HG03521 (cell line): ENCODE data around the gene ARL17B.
"Not testable (repeated sequence)": the region's sequence is repeated elsewhere in the genome, so short reads cannot be mapped to it uniquely, and the experiment has no call there.

ENCODE experiments used
- ATAC-seq: cut with Tn5 transposase; IDR thresholded peaks from one replicate; pipeline ENCODE4 v1.9.1; 2021; ENCODE audit warnings: mild to moderate bottlenecking, moderate library complexity; ENCODE audit not compliant: unreplicated experiment

ARL17B gene

DNA sequence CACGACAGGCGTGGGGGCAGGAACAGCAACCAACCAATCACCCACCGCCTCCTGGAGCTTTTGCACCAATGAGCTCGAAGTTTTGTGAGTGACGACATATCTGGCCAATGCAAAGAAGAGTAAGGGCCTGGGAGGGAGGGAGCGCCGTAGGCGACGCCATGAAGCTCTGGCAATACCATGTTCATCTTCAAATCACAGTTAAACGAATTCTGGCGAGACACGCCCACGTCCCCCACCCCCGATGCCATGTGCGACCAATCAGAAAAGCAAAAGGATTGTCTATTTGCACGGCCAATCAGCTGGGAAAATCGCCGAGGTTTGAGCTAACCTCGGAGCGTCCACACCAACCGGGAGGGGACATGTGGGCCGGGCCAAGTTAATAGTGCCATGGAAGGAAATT lies at the start of gene ARL17B:
ARL17B (minus strand) TSS at position 12 of the 400 bp plus-strand sequence. CDS start 3,369 bp downstream, outside the sequence.
- peak; percentile 97 for ATAC-seq

DNA sequence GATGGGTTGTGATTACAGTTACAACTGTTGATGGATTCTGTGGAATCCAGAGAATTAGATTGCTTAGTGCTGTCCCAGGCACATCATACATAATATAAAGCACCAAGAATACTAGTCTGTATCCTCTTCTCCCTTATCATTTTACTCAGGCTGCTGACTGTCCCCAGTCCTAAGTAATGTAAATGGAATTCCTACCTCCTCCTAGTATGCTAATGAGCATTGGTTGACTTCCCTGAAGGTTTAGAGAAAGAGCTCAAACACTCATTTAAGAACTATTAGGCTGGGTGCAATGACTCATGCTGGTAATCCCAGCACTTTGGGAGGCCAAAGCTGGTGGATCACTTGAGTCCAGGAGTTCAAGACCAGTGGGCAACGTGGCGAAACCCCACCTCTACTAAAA lies 48.3 kb upstream of the ARL17B start:
- not testable (repeated sequence) for ATAC-seq

DNA sequence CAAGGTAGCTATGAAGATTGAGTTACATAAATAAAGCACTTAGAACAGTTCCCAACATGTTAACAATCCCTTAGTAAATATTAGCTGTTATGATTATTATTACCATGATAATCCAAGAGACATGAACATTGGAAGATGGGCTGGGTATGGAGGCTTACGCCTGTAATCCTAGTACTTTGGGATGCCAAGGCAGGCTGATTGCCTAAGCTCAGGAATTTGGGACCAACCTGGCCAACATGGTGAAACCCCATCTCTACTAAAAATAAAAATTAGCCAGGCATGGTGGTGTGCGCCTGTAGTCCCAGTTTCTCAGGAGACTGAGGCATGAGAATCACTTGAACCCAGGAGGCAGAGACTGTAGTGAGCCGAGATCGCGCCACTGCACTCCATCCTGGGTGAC lies 45.6 kb upstream of the ARL17B start:
- ATAC-seq = not testable (repeated sequence)

DNA sequence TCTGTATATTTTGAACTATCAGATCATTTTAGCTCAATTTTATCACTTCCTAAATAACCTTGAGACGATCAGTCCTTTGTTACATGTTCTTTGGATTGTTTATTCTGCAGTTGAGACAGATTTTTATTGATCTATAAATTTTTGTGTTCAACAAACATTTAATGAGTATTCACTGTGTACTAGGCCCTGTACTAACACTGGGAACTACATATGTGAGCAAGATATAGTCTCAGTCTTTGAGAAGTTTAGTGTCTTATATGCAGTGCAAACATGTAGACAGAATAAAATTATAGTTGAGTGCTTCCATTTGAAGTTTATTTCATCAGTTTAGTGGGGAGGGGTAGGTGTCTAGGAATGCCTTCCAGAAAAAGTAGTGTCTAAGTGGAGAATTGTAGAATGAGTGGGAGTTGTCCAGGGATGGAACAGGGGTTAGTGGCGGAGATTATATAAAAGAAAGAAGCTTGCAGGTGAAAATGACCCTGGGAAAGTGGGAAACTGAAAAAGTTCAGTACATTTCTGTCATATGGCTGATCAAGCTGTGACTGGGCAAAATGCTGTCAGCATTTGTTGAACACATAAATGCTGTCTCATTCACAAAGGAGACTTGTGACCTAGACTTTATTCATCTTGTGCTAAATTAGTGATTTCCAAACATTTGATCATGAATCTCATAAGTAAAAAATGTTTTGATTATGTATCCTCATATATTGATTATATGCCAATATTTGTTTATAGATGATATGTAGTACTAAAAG lies 39.6 kb upstream of the ARL17B start:
- not testable (repeated sequence) for ATAC-seq

DNA sequence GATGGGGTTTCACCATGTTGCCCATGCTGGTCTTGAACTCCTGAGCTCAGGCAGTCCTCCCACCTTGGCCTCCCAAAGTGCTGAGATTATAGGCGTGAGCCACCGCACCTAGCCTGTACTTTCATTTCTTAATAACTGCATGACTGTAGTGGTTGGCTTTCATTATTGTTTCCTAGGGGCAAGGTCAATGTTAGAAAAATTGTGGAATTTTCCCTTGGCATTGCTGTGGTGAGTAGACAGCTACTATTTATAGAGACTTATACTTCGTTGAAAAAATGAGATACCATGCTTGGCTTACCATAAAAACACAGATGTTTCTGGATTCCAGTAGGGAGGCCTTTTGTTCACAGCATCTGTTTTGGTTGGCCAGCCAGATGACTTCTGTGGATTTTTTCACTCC lies 39.0 kb upstream of the ARL17B start:
- ATAC-seq = not testable (repeated sequence)

DNA sequence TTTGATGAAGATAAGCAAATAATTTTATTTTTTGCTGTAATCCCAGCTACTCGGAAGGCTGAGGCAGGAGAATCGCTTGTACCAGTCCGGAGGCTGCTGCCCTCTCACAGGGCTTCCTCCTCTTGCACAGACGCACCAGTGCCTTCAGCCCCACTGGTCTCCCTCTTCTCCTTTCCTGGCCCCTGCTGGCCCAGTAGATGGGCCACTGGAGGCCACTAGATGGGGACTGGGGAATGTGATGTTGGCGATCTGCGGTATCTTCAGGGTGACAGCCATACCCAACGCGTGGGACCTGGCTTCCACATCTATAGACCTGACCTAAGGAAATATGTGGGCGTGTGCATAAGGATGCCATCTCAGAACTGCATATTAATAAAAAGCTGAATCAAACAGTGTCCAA lies 38.4 kb upstream of the ARL17B start:
- not testable (repeated sequence) for ATAC-seq

DNA sequence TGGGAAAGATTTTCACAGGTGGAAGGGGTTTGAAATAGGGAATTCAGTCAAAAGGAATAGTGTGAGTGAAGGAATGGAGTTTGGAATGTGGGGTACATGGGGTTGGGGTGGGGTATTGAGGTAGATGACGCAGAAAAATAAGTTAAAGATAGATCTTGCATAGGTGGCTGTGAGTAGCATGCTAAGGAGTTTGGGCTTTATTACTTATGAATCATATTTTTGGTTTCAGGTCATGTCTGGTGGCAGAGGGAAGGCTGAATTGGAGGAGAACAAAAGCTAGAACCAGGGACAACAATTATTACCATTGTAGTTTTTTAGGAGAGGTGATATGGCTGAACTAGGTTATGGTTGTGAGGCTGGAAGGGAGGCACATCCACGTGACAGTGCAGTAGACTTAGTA lies 34.7 kb upstream of the ARL17B start:
- ATAC-seq = not testable (repeated sequence)

DNA sequence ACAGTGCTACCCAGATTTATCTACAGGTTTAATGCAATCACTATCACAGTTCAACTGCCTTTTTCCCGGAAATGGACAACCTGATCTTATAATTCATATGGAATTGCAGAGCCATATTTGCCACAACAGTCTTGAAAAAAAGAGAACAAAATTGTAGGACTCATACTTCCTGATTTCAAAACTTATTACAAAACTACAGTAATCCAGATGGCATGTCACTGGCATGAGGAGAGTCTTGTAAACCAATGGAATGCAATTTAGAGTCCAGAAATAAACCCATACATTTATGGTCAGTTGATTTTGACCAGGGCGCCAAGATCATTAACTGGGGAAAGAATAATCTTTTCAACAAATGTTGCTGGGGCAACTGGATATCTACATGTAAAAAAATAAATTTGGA lies 32.1 kb upstream of the ARL17B start:
- ATAC-seq = not testable (repeated sequence)

DNA sequence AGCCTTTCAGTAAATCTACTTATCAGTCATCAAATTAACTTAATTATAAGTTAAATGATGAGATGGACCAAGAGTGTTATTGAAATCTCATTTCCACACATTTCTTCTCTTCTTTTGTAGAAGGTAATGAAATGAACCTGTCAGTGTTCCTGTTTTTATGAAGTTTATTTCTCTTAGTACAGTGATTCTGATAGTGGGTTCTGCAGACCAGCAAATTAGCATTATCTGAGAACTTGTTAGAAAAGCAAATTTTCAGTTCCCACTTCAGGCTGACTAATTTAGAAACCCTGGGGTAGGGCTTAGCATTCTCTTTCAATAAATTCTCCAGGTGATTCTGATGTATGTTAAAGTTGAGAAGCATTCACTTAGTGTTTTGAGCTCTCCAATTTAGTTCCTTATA lies 23.9 kb upstream of the ARL17B start:
- ATAC-seq = not testable (repeated sequence)

DNA sequence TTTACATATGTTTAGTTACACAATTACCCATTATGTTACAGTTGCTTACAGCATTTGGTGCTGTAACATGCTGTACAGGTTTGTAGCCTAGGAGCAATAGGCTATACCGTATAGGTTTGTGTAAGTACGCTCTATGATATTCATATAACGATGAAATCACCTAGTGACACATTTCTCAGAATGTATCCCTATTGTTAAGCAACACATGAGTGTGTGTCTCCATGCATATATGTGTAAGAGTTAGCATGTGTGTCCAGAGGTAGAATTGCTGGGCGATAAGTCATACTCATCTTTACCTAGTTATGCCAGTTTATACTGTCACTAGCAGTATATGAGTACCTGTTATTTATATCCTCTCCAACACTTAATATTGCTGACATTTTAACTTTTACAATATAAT lies 21.6 kb upstream of the ARL17B start:
- not testable (repeated sequence) for ATAC-seq

DNA sequence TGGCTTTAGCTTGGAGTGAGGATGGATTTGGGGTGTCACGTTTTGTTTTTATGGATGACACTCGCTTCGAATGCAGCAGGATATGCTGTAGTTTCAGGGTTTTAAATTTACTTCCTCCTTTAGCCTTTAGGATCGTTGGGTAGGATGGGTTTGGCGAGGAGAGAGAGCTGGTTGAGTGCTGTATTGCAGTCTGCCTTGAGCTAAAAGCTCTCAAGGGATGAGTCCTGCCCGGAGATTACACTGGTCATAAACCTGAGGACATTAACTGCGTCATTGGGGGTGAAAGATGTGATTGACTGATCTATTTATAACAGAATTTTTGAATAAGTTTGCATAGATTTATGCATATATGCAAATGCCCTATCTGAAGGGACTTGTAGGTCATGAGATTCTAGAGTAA lies 11.9 kb upstream of the ARL17B start:
- ATAC-seq = not testable (repeated sequence)

DNA sequence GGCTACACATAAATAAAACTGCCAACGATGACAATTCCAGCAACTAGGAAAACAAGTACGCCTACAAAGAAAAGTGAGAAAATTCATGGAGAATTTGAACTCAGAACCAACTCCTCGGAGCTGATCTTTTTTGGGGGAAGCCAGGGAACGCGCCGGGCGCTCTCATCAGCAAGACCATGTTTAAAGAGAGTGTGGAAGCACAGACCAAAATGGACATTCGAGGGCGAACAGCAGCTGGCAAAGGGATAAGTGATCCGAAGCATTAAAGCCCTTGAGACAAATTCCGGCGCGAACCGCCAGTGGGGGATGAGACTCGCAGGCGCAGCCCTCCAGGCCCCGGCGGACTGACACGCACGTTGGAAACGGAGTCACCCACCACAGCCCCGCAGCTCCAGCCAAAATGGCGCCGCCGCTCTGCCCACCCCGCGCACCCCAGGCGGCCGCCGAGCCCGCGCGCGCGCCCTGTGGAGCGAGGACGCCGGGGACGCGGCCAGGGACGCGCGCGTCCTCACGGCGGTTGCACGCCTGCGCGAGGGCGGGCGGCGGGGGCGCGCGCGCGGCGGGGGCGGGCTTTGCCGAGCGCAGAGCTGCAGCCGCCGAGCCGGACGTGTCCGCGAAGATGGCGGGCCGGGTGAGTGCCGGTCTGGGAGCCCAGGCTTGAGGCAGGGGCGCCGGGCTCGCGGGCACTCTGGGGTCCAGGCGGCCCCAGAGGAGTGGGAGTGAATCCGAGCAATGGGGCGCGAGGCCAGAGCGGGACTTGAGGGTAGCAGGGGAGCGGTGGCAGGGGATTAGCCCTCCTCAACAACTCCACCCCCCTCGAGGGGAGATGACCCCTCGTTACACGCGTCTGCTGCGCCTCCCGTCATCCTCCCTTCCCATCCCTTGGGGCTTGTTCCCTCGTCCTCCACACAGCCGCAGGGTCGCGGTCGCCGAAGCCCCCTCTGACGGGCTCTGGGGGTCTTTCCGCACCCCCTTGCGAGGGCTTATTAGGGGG lies 11.0 kb upstream of the ARL17B start:
- peak; percentile 86 for ATAC-seq

DNA sequence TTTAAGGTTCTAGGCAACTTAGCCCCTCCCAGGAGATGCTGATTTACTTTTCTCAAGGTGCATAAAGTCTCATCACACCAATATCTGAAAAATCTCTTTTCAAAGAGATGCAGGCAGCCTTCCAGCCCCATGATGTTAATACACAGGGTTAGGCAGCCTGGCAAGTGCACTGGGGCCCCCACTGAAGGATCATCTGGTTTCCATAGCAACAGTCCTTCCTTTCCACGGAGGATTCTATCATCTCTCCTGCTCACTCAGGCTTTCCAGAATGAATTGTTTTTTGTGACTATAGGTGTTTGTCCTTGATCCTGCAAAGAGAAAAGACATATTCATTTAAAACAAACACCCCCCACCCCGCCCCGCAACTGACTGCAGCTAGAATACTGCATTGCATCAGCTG lies 6.0 kb upstream of the ARL17B start:
- ATAC-seq = not testable (repeated sequence)

DNA sequence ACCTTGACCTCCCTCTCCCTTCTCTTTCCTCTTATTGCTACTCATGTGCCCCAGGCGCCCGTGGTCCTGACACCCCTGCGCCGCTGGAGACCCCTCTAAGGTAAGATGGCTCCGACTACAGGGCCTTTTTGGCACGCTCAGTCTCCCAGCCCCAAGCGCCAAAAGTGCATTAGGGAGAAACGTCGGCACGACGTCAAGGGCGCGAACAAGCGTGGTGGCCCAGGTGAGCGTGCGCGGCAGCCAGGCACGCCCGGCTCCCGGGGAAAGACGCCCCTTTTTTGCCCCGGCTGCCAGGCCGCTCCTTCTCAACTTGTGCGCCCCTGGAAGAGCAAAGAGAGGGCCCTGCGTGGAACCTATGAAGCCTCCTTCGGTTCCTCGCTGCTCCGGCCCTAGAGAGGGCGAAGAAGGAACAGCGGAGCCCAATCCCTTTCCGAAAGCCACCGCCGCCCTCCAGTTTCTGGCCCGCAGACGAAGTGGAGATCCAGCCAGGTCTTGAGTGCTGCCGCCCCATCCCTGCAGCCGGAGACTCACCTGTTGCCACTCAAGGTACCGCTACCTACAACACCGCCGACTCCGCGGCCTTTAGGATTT lies 326 bp downstream of the ARL17B start:
- peak; percentile 26 for ATAC-seq

DNA sequence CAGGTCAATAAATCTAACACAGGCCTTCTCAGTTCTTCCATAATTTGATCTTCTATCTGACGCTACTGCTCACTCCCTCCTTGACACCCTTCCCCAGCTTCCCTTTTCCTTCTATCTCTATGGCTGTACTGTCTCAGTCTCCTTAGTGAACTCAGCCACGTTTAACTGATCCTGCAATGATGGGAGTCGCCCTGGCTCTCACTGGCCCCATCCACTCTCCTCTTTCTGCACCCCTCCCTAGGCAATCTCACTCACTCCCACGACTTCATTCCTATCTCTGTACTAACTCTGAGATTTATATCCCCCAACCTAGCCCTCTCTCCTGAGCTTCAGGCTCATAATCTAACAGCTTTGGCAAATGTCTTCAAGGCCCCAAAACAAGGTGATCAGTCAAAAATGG lies 7.7 kb downstream of the ARL17B start:
- not testable (repeated sequence) for ATAC-seq

DNA sequence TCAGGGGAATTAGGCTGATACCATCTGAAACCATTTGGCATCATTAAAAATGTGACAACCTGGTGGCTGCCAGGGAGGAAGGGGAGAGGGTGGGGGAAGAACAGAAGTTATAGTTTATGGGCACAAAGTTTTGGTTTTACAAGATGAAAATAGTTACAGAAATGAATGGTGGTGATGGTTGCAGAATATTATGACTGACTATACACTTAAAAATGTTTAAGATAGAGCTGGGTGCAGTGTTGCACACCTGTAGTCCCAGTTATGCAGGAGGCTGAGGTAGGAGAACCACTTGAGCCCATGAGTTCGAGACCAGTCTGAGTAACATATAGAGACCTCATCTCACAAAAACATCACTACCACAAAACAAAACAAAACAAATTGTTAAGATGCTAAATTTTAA lies 12.5 kb downstream of the ARL17B start:
- ATAC-seq = not testable (repeated sequence)

DNA sequence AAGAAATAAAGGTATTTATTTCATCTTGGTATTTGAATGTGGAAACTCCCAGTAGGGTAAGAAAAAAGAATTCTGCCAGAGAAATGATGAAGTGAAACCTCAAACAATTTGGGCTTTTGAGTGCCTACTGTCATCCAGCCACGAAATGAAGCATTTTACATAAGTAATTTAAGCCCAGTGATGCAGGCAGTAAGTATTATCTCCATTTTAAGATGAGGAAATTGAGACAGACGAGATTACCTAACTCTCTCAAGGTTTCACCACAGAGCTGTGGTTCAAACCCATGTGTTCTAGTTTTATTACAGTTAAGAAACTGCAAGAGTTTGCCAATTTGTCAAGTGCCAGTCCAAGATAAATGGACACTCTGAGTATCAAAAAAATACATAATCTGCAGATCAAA lies 13.2 kb downstream of the ARL17B start:
- not testable (repeated sequence) for ATAC-seq

DNA sequence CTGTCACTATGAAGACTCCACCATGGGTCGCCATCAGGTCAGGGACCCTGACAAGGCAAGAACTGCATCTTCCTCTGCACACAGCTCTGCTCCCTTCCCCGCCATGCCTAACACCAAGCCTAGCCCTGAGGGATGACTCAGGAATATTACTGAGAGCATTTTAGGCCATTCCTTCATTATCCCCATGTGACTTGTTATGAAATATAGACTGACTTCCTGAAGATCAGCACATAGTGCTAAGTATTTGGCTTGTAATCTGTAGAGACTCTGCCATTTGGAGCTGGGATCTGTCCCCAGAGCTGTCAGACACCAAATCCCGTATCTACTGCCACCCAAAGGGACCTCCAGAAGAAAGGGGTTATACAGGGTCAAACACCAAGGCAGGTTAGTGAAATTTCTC lies 19.4 kb downstream of the ARL17B start:
- ATAC-seq = not testable (repeated sequence)

DNA sequence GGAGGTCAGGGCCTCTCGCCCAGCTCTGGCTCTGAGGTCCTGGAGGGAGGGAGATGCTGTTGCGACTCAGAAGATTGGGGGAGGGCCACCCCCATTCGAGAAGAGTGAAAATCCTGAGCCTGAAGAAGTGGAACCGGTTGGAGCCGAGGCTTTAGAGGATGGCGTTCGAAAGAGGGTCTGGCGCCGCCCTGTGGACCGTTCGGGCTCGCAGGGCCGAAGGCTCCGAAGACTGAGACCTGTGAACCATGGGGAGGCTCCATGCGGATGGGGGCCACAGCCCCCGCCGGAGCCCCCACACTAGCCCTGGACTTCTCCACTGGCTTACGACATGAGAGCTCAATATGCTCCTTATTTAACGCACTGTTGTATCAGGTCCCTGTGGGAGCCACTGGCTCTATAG lies 20.3 kb downstream of the ARL17B start:
- ATAC-seq = not testable (repeated sequence)

DNA sequence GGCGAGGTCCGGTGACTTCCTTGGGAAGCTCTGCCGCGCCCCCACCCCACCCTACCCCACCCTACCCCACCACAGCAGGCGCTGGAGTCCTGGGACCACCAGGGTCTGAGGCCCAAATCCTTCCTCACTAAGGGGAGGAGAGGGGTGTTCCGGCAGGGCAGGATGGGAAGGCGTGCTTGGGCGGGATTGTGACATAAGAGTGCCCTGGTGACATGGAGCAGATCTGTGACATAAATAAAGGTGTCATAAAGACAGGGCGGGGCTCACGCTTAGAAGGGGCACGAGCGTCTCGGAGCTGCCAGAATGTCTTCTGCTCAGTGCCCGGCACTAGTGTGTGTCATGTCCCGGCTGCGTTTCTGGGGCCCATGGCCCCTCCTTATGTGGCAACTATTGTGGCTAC lies 66.7 kb downstream of the ARL17B start, which contains the start of gene LRRC37A:
LRRC37A (plus strand) TSS at position 301 of the 400 bp plus-strand sequence; CDS start at position 304, 3 bp downstream.
- ATAC-seq = not testable (repeated sequence)

DNA sequence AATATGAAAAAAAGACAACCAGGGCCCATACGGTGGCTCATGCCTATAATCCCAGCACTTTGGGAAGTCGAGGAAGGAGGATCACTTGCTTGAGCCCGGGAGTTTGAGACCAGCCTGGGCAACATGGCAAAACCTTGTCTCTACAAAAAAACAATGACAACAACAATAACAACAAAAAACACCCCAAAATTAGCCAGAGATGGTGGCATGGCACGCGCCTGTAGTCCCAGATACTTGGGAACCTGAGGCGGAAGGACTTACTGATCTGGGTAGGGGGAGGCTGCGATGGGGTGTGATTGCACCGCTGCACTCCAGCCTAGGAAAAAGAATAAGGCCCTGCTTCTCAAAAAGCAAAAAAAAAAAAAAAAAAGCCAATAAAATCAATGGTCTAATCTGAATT lies 69.9 kb downstream of the ARL17B start:
- not testable (repeated sequence) for ATAC-seq
